Activated CD4-positive, CD25-positive, alpha-beta regulatory T cell (primary cell): ENCODE measurements around the gene AGAP3.

Experiments
- DNase-seq, 4 experiments: peaks; one replicate each; lab custom pipeline; 2025; lab: John Stamatoyannopoulos, UW

AGAP3 gene

DNA sequence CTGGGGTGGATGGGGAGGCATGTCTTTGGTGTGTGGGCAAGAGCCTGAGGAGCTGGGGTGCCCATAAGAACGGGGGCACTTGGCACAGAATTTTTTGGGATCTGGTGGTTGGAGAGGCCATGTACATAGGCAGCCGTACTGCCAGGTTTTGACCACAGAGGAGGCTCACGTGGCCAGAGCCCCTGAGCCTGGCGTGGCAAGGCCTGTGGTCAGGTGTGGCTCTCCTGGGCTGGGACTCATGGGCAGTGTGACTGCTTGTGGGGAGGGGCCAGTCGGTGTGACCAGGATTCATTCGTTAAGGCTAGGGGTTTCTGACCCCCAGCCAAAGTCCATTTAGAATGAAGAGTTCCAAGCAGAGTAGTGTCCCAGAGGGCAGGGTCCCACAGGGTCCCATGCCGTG lies 38.2 kb downstream of the AGAP3 start:
- DNase-seq = no peak

DNA sequence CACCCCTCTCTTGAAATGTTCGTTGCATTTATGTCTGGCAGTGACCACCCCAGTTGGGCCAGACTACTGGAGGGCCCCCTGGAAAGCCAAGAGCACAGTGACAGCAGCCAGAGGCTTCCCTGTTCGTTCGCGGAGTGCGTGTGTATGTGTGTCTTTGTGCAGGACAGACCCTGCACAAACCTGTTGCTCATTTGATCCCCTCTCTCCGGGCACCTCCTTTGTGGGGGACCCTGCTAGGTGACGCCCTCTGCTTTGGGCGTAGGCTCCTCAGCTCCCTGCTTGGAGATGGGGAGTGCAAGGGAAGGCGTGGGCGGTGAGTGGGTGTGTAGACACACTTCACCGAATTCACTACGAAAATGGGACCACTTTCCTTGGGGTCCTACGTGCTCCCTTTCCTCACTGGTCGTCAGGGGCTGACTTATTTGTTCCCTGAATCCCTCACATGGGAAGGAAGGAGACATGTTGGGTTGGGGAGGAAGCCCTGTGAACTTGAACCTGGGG lies 38.7 kb downstream of the AGAP3 start:
- DNase-seq = no peak

DNA sequence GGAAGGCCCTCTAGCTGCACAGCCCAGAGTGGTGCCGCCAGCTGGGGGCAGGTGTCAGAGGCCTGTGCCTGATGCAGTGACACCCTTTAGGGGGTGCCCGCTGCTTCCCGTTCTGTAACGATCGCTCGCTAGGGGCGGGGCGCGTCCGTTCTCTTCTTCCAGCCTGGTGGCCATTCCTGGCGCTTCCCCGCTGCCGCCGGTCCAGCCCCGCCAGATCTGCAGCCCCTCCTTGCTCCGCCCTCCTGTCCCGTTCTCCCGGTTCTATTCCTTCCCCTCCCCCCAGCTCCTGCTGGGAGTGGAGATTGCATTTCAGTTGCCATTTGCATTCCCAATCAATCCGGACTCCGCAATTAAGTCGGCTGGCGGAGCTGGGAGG lies 39.2 kb downstream of the AGAP3 start:
- no peak for DNase-seq

DNA sequence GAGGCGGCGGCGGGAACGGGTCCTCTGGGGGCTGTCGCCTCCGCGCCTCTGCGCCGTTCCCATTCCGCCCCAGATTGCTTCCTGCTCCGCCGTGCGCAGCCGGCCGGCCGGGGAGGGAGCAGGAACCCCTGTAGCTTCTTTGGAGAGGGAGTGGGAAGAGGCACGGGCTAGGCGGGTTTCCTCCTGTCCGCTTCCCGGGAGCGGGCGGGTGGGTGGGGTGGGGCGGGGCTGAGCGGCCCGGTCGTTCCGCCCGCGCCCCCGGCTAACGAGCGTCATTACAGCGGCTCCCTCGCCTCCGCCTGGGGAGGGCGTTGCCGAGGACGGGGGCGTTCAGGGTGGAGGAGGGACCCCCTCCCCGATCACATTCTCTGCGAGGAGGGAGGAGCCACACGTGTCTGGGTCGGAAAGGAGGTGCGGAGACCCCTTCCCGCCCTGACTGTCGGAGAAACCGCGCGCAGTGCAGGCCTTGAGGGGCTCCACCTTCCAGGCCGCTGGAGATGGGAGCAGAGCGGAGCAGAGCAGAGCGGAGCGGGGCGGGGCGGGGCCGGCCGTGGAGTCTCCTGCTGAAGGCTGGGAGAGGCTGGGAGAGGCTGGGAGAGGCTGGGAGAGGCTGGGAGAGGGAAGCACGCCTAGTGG lies 39.7 kb downstream of the AGAP3 start:
- no peak for DNase-seq

GRCh38 chr7:151126491-151127137 lies 40.3 kb downstream of the AGAP3 start:
- DNase-seq = no peak

GRCh38 chr7:151128144-151128543 lies 41.9 kb downstream of the AGAP3 start:
- DNase-seq = no peak

GRCh38 chr7:151128716-151129115 lies 42.4 kb downstream of the AGAP3 start:
- DNase-seq = no peak

DNA sequence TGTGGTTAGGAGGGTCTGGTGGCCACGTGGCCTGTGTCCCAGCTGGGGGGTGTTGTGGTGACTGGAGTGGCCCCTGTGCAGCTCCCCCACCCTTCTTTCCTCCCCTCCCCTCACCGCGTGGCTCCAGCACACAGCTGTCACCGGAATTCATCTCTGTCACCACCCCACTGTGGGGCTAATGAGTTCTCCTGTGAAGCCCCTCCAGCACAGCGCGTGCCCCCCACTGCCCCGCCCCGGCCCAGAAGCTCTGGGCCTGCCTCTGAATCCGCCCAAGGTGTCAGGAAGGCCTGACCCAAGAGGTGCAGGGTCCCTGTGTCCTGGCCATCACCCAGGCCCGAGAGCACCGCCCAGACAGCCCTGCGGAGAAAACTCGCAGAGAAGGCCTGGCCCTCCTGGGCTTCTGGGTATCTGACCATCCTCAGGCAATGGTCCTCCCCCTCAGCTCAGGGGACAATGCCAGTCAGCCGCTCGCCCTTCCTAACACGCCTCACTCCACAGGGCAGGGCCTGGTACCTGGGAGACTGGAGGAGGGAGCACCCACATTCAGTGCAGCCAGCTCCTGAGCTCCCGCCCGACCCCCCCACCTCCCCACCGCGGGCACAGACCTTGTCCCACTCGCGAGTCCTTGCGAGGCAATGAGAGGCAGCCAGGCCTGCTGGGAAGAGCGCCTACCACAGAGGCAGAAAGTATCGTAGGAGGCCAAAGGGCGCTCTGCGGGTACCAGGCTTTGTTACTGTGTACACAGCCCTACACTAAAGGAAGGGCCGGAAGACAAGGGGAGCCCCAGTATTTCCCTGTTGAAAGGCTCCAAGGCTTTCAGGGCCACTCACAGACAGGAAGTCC lies 43.1 kb downstream of the AGAP3 start:
- DNase-seq = no peak

GRCh38 chr7:151129960-151130591 lies 43.8 kb downstream of the AGAP3 start:
- DNase-seq = no peak

GRCh38 chr7:151130741-151131157 lies 44.5 kb downstream of the AGAP3 start:
- DNase-seq = no peak

DNA sequence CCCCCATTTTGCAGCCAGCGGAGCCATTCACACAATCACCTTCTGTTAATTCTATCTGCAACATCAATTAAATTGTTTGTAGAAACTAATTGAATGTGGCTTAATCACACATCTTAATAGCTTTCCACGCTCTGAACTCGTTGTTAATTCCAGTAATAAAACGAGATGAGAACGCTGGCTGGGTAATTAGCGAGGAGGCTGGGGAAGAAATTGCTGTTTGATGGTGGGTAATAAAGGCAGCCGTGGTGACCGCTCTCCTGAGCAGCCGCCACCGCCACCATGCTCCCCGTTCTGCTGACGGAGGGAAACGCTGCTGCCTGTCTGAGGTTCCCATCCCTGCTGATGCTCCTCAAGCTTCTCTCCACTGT lies 44.9 kb downstream of the AGAP3 start:
- no peak for DNase-seq

DNA sequence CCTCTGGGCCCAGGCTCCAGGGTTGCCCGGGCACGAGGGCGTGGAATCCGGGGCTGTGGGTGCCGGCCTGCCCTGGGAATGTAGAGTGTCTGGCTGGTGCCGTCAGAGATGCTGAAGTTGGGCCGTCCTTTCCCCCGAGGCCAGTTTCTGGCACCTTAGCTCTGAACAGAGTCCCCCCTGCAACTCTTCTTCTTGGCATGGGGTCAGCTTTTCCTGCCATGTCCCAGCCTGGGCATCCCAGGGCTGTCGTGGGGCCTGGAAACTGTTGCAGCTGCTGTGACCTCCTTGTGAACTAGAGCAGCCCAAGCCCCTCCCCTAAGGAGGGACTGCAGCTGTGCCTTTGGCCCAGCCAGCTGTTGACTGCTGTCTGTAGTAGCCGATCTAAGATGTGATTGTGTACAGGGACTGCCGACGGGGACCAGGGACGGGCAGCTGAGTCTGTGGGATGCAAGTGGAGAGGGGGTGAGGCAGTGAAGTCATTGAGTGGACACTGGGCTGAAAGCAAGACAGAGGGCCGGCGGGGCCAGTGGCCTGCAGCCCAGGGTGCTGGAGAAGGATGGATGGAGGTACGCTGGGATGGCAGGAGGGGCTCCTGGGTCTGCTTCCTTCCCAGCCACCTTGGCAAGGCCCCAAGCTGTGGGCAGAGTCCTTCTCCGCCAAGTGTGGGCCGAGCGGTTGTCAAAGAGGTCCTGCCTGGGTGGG lies 45.5 kb downstream of the AGAP3 start:
- DNase-seq = no peak

- no peak for DNase-seq
Observed at GRCh38 chr7:151132461-151133205, 46.4 kb downstream of the AGAP3 start.

DNA sequence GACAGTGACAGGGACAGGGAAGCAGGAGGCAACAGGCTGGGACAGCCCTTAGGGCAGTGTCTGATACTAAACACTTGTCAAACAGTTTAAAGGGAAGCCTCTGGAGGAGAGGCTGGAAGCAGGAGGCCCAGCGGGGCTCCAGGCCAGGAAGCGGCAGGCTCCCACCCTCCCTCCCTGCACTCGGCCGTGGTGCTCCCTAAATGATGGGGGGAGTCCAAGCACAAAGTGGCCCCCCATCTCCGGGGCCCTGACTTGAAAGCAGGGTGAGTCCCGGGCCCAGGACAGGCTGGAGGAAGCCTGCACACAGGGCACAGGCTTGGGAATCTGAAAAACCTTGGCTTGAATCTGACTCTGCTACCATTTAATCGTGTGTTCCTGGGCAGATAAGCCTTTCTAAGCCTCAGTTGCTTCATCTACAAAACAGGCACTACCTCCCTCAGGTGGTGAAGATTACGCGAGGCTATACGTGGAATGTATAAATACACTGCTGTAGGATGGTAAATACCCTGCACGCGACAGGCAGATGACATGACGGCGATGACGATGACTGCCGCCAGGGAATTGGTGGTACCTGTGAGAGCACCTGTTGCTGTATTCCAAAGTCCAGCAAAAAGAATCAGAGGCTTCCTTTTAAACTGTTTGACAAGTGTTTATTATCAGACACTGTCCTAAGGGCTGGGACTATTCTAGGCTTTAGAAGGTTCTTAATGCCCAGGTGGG lies 47.2 kb downstream of the AGAP3 start:
- no peak for DNase-seq

DNA sequence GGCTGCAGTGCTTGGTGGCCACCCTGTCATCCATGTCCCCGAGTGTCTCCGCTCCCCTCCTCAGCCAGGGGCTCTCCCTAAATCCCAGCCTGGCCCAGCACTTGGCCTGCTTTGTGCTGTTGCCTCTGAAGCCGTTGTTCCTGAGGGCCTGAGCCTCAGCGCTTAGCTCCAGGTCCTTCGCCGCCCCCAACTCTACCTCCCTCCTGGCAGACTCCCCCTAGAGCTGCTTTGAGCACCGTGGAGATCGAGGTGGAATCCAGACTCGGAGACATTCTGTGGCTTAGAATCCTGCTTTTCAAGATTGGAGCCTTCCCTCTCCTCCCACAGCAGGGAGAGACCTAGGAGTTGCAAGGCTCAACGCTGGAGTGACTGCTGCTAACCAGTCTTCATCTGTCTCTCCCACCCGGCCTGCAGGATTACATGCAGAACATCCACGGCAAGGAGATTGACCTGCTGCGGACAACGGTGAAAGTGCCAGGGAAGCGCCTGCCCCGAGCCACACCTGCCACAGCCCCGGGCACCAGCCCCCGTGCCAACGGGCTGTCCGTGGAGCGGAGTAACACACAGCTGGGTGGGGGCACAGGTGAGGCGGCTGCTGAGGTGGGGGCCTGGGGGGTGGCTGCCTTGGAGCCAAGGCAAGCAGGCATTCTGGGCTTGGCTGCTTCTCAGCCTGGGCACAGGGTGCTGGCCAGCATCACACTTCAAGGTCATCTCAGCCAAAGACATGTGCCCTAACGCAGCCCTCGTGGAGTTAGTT lies 47.9 kb downstream of the AGAP3 start:
- no peak for DNase-seq

DNA sequence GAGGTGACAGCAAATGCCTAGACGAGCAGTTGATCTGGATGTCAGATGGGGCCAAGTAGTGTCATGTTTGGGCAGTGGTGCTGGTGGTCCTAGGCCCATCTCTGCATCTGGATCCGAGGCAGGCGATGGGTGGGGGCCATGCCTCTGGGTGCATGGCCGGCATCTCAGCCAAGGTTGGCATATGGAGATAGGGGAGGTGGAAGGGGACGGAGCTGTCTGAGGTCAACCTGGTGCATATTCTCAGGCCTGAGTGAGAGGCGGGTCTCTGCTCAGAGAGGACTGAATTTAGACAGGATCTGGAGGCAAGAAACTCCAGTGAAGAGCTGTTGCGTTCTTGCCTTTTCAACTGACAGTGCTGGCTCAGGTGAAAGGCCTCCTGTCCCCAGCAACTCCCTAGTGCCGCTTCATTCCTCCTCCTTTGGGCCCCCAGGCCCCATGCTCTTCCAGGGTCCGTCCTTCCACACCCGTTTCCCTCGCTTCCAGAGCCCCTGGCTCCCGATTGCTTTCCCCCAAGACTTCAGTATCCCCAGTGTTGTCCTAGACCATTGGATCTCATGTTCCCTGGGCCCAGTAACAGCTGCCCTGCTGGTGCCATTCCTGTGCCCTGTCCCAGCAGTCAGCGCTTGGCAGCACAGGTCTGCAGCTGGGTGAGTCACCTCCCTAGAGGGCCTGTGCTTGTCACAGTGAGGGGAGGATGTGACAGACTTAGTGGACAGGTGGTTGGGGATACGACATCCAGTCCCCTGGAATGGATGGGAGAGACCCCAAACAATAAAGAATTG lies 48.7 kb downstream of the AGAP3 start:
- no peak for DNase-seq

DNA sequence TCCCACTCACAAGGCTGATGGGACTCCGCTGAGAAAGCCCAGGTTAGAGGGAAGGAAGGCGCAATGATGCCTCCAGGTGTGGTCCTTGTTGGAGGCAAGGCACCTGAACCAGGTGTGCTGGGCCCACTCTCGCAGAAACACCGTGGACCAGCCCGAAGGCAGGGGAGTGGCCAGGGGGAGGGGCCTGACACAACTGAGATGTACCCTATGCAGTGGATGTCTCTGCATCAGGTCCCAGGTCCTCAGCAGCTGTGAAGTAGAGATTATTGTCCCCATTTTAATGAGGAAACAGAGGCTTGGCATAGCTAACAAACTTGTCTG lies 49.2 kb downstream of the AGAP3 start:
- no peak for DNase-seq

- DNase-seq = no peak
Observed at GRCh38 chr7:151135866-151136843, 49.9 kb downstream of the AGAP3 start.
